Stimulated activated naive B cell treated with anti-CD40 and anti-IgM and Interleukin-4, amounts not matched to agents 10 μg/mL and 1 μg/mL and 100 μg/mL, for 72 hours (primary cell): Measurements from ENCODE around the gene WNT9A.
"Not testable (repeated sequence)": the region's sequence is repeated elsewhere in the genome, so short reads cannot be mapped to it uniquely, and the experiment has no call there.

Experiments
- ATAC-seq, 2 donors: fragments of 150-1000 bp; cut with Tn5 transposase; replicated peaks; 2 replicates each; pipeline ENCODE4 v1.10.0; 2021; ENCODE audit warnings: moderate library complexity in 1 of 2
- DNase-seq: peaks from one replicate; pipeline ENCODE4 v3.0.0; 2021
- H3K27ac Mint-ChIP-seq: one replicate; pipeline ENCODE4 v1.8.0; 2022; ENCODE audit warnings: mild to moderate bottlenecking, mixed read lengths
- H3K27me3 Mint-ChIP-seq, 2 donors: one replicate each; pipeline ENCODE4 v1.8.0; 2022; ENCODE audit warnings: mixed read lengths in 2 of 2
- H3K36me3 Mint-ChIP-seq, 2 donors: one replicate each; pipeline ENCODE4 v1.8.0; 2022; ENCODE audit warnings: mixed read lengths in 2 of 2, mild to moderate bottlenecking in 1 of 2
- H3K4me1 Mint-ChIP-seq, 2 donors: one replicate each; pipeline ENCODE4 v1.8.0; 2022; ENCODE audit warnings: mixed read lengths in 2 of 2, mild to moderate bottlenecking in 1 of 2
- H3K4me3 Mint-ChIP-seq, 2 donors: one replicate each; pipeline ENCODE4 v1.8.0; 2022; ENCODE audit warnings: mild to moderate bottlenecking in 2 of 2, mixed read lengths in 2 of 2, moderate library complexity in 1 of 2
- H3K9me3 Mint-ChIP-seq, 2 donors: one replicate each; pipeline ENCODE4 v1.8.0; 2022; ENCODE audit warnings: mixed read lengths in 2 of 2, mild to moderate bottlenecking in 1 of 2

WNT9A gene

GRCh38 chr1:227966733-227967132 lies 19.0 kb upstream of the WNT9A start:
- ATAC-seq, H3K36me3 Mint-ChIP-seq, H3K4me3 Mint-ChIP-seq, H3K27ac Mint-ChIP-seq, H3K4me1 Mint-ChIP-seq, H3K27me3 Mint-ChIP-seq, H3K9me3 Mint-ChIP-seq, DNase-seq: not testable (repeated sequence)

- ATAC-seq = peak; percentile 38 to 41
- peaks cover 3% of the 10 kb centered on the region in 2 donors for H3K36me3 Mint-ChIP-seq
- no peak overlapping the region for H3K27ac Mint-ChIP-seq
- no peak for DNase-seq
- H3K9me3 Mint-ChIP-seq = no peaks in the 10 kb centered on the region
- H3K27me3 Mint-ChIP-seq = peaks cover 12 to 14% of the 10 kb centered on the region in 2 donors
- no peak overlapping the region for H3K4me3 Mint-ChIP-seq
- no peaks in the 10 kb centered on the region for H3K4me1 Mint-ChIP-seq
Measured at GRCh38 chr1:227961651-227962466, 14.1 kb upstream of the WNT9A start.

- Mint-ChIP-seq H3K4me3 (no peak overlapping the region), H3K9me3 (no peaks in the 10 kb centered on the region), H3K27ac (no peak overlapping the region), H3K27me3 (peaks cover 18 to 25% of the 10 kb centered on the region in 2 donors), H3K4me1 (no peaks in the 10 kb centered on the region), H3K36me3 (peaks cover 3% of the 10 kb centered on the region in 2 donors)
- DNase-seq (no peak), ATAC-seq (no peak)
Measured at GRCh38 chr1:227959325-227959860, 11.7 kb upstream of the WNT9A start.

- ATAC-seq (no peak), DNase-seq (no peak)
- H3K27me3 Mint-ChIP-seq = peaks cover 23 to 29% of the 10 kb centered on the region in 2 donors
- H3K4me3 Mint-ChIP-seq = no peak overlapping the region
- no peak overlapping the region for H3K27ac Mint-ChIP-seq
- H3K9me3 Mint-ChIP-seq = peaks cover 0 to under 1% of the 10 kb centered on the region in 2 donors
- peaks cover 3% of the 10 kb centered on the region in 2 donors for H3K36me3 Mint-ChIP-seq
- peaks cover 0 to 2% of the 10 kb centered on the region in 2 donors for H3K4me1 Mint-ChIP-seq
Measured at GRCh38 chr1:227958617-227959324, 11.0 kb upstream of the WNT9A start.

GRCh38 chr1:227955808-227956207 lies 8.1 kb upstream of the WNT9A start:
- Mint-ChIP-seq H3K27ac (no peak overlapping the region), H3K4me3 (no peak overlapping the region), H3K36me3 (peaks cover 3% of the 10 kb centered on the region in 2 donors), H3K9me3 (peaks cover 1 to 3% of the 10 kb centered on the region in 2 donors), H3K4me1 (peaks cover 3 to 9% of the 10 kb centered on the region in 2 donors), H3K27me3 (peaks cover 40 to 45% of the 10 kb centered on the region in 2 donors)
- ATAC-seq (no peak), DNase-seq (no peak)

- H3K4me3 Mint-ChIP-seq = no peak overlapping the region
- peaks cover 3% of the 10 kb centered on the region in 2 donors for H3K36me3 Mint-ChIP-seq
- H3K27ac Mint-ChIP-seq = no peak overlapping the region
- peaks cover 1 to 3% of the 10 kb centered on the region in 2 donors for H3K9me3 Mint-ChIP-seq
- no peak for DNase-seq
- H3K27me3 Mint-ChIP-seq = peaks cover 48 to 52% of the 10 kb centered on the region in 2 donors
- peaks cover 3 to 9% of the 10 kb centered on the region in 2 donors for H3K4me1 Mint-ChIP-seq
- no peak for ATAC-seq
Measured at GRCh38 chr1:227954163-227954850, 6.6 kb upstream of the WNT9A start.

- H3K4me3 Mint-ChIP-seq = no peak overlapping the region
- DNase-seq (no peak), ATAC-seq (no peak)
- no peak overlapping the region for H3K27ac Mint-ChIP-seq
- H3K27me3 Mint-ChIP-seq = peaks cover 53 to 58% of the 10 kb centered on the region in 2 donors
- peaks cover 7 to 9% of the 10 kb centered on the region in 2 donors for H3K4me1 Mint-ChIP-seq
- H3K9me3 Mint-ChIP-seq = peaks cover 1 to 3% of the 10 kb centered on the region in 2 donors
- H3K36me3 Mint-ChIP-seq = peaks cover 3% of the 10 kb centered on the region in 2 donors
Measured at GRCh38 chr1:227953022-227953412, 5.3 kb upstream of the WNT9A start.

- no peaks in the 10 kb centered on the region for H3K36me3 Mint-ChIP-seq
- H3K4me1 Mint-ChIP-seq = peaks cover 7 to 9% of the 10 kb centered on the region in 2 donors
- H3K9me3 Mint-ChIP-seq = peaks cover 1 to 3% of the 10 kb centered on the region in 2 donors
- no peak overlapping the region for H3K27ac Mint-ChIP-seq
- DNase-seq = no peak
- no peak overlapping the region for H3K4me3 Mint-ChIP-seq
- peaks cover 48 to 53% of the 10 kb centered on the region in 2 donors for H3K27me3 Mint-ChIP-seq
- no peak for ATAC-seq
Measured at GRCh38 chr1:227952374-227953021, 4.8 kb upstream of the WNT9A start.

- DNase-seq = no peak
- Mint-ChIP-seq H3K4me1 (peaks cover 7 to 16% of the 10 kb centered on the region in 2 donors), H3K36me3 (no peaks in the 10 kb centered on the region), H3K27ac (no peak overlapping the region), H3K27me3 (peaks cover 51 to 58% of the 10 kb centered on the region in 2 donors), H3K9me3 (peaks cover 1 to 3% of the 10 kb centered on the region in 2 donors), H3K4me3 (no peak overlapping the region)
- no peak for ATAC-seq
Measured at GRCh38 chr1:227951624-227952373, 4.1 kb upstream of the WNT9A start.

- ATAC-seq (no peak), DNase-seq (no peak)
- Mint-ChIP-seq H3K4me3 (no peak overlapping the region), H3K27me3 (peaks cover 54 to 61% of the 10 kb centered on the region in 2 donors), H3K9me3 (peaks cover 1 to 3% of the 10 kb centered on the region in 2 donors), H3K27ac (no peak overlapping the region), H3K36me3 (no peaks in the 10 kb centered on the region), H3K4me1 (peaks cover 11 to 24% of the 10 kb centered on the region in 2 donors)
Measured at GRCh38 chr1:227950735-227951346, 3.1 kb upstream of the WNT9A start.

- H3K4me3 Mint-ChIP-seq = no peak overlapping the region
- peaks cover 53 to 67% of the 10 kb centered on the region in 2 donors for H3K27me3 Mint-ChIP-seq
- H3K9me3 Mint-ChIP-seq = peaks cover 1 to 3% of the 10 kb centered on the region in 2 donors
- H3K36me3 Mint-ChIP-seq = no peaks in the 10 kb centered on the region
- H3K4me1 Mint-ChIP-seq = peaks cover 13 to 24% of the 10 kb centered on the region in 2 donors
- ATAC-seq = no peak
- no peak for DNase-seq
- no peak overlapping the region for H3K27ac Mint-ChIP-seq
Measured at GRCh38 chr1:227949954-227950734, 2.4 kb upstream of the WNT9A start.

- ATAC-seq = no peak
- Mint-ChIP-seq H3K4me1 (peaks cover 13 to 24% of the 10 kb centered on the region in 2 donors), H3K27ac (no peak overlapping the region), H3K36me3 (no peaks in the 10 kb centered on the region), H3K4me3 (no peak overlapping the region), H3K27me3 (peaks cover 52 to 69% of the 10 kb centered on the region in 2 donors), H3K9me3 (peaks cover 1 to 3% of the 10 kb centered on the region in 2 donors)
- DNase-seq = no peak
Measured at GRCh38 chr1:227949341-227949921, 1.7 kb upstream of the WNT9A start.
